ENCODE data around the gene ROBO2. TPM values are rescaled to one million over a fixed set of nuclear protein-coding genes. Genes with fewer than 3 reads are reported as not detected.

The ROBO2 gene
- total and polyA plus RNA-seq, 2 experiments from 2014 or later = 1.5 to 7.8 TPM

GRCh38 chr3:77186319-77186718 is 146.4 kb downstream of the ROBO2 start:
- Mint-ChIP-seq H3K9me3 (no peaks in the 10 kb centered on the region), H3K36me3 (ENCODE audit: low read depth) (no peaks in the 10 kb centered on the region), H3K4me3 (no peak overlapping the region), H3K27ac (no peak overlapping the region), H3K4me1 (peaks cover 10% of the 10 kb centered on the region), H3K27me3 (ENCODE audit: insufficient read depth, low read depth, poor library complexity) (no peaks in the 10 kb centered on the region)
- no peak overlapping the region for H3K4me3 ChIP-seq
- ATAC-seq (no peak; the same call in 2 of the 3 replicates), DNase-seq (ENCODE audit: low spot score) (no peak)
- H3F3A ChIP-seq (replicated peaks; ENCODE audit: low read depth) = no peaks in the 10 kb centered on the region
- H3K36me3 ChIP-seq (ENCODE audit: insufficient read depth) = no peaks in the 10 kb centered on the region
- no peaks in the 10 kb centered on the region for H3K27me3 ChIP-seq (ENCODE audit: insufficient read depth)
- no peak overlapping the region for H2AFZ ChIP-seq
- H3K9me2 ChIP-seq (ENCODE audit: insufficient read depth) = no peaks in the 10 kb centered on the region
- no peak for TF ChIP-seq ZNF462 (CRISPR knock-in tag; IDR thresholded peaks at IDR 0.05)
- no peak for TF ChIP-seq CREB1 (CRISPR knock-in tag; IDR thresholded peaks at IDR 0.05; ENCODE audit: low read depth)
- no peak overlapping the region for H3K4me2 ChIP-seq
- no peaks in the 10 kb centered on the region for H3K4me1 ChIP-seq (ENCODE audit: insufficient read depth)
- H4K20me1 ChIP-seq (replicated peaks; ENCODE audit: insufficient read depth) = no peaks in the 10 kb centered on the region
- no peaks in the 10 kb centered on the region for H3K79me2 ChIP-seq (replicated peaks; ENCODE audit: insufficient read depth)
- no peak overlapping the region for H3K27ac ChIP-seq (ENCODE audit: low read depth)

- H3K9me2 ChIP-seq (ENCODE audit: insufficient read depth) = no peaks in the 10 kb centered on the region
- no peaks in the 10 kb centered on the region for H3F3A ChIP-seq (replicated peaks; ENCODE audit: low read depth)
- no peaks in the 10 kb centered on the region for H3K4me1 ChIP-seq (ENCODE audit: insufficient read depth)
- no peaks in the 10 kb centered on the region for H3K27me3 ChIP-seq (ENCODE audit: insufficient read depth)
- H3K4me3 ChIP-seq = no peak overlapping the region
- Mint-ChIP-seq H3K9me3 (no peaks in the 10 kb centered on the region), H3K4me1 (peaks cover 10% of the 10 kb centered on the region), H3K36me3 (ENCODE audit: low read depth) (no peaks in the 10 kb centered on the region), H3K4me3 (no peak overlapping the region), H3K27ac (no peak overlapping the region), H3K27me3 (ENCODE audit: insufficient read depth, low read depth, poor library complexity) (no peaks in the 10 kb centered on the region)
- no peak overlapping the region for H3K4me2 ChIP-seq
- no peak for DNase-seq (ENCODE audit: low spot score)
- H3K27ac ChIP-seq (ENCODE audit: low read depth) = no peak overlapping the region
- no peaks in the 10 kb centered on the region for H3K36me3 ChIP-seq (ENCODE audit: insufficient read depth)
- H2AFZ ChIP-seq = no peak overlapping the region
- no peaks in the 10 kb centered on the region for H3K79me2 ChIP-seq (replicated peaks; ENCODE audit: insufficient read depth)
- H4K20me1 ChIP-seq (replicated peaks; ENCODE audit: insufficient read depth) = no peaks in the 10 kb centered on the region
- ATAC-seq = no peak
- TF ChIP-seq CTCF (conservative IDR thresholded peaks at IDR 0.05; ENCODE audit: low read depth in 2 of 2) (no peak), STAT1 (IDR thresholded peaks at IDR 0.05; ENCODE audit: unreplicated experiment) (no peak), CREB1 (CRISPR knock-in tag; IDR thresholded peaks at IDR 0.05; ENCODE audit: low read depth) (no peak), ETS1 (IDR thresholded peaks at IDR 0.05) (no peak), EZH2 (IDR thresholded peaks at IDR 0.05; ENCODE audit: low read depth, unreplicated experiment) (no peak), NANOG (IDR thresholded peaks at IDR 0.05; ENCODE audit: borderline replicate concordance) (no peak), POLR2AphosphoS5 (IDR thresholded peaks at IDR 0.05; ENCODE audit: low read depth) (no peak), ZNF114 (CRISPR knock-in tag; IDR thresholded peaks at IDR 0.05) (no peak), EZH2phosphoT487 (IDR thresholded peaks at IDR 0.05; ENCODE audit: unreplicated experiment) (no peak)
Measured at GRCh38 chr3:77186728-77187127, 146.8 kb downstream of the ROBO2 start.
